ENCODE data around the gene UNC13B. TPM values are rescaled to one million over a fixed set of nuclear protein-coding genes. Genes with fewer than 3 reads are reported as not detected.

Gene UNC13B
- total RNA-seq, 1 experiment from 2014 or later = 48.2 TPM

GRCh38 chr9:35395706-35396101 is 233.9 kb downstream of the UNC13B start:
- Histone ChIP-seq H3K79me2 (ENCODE audit: insufficient read depth, low read length) (no peaks in the 10 kb centered on the region; the same call in 1 of the 2 replicates), H3K14ac (ENCODE audit: insufficient read depth, low read length) (no peak overlapping the region), H3K4me1 (ENCODE audit: insufficient read depth, low read length) (no peaks in the 10 kb centered on the region), H4K5ac (ENCODE audit: insufficient read length, low read depth, low read length) (no peak overlapping the region), H4K8ac (replicated peaks; ENCODE audit: insufficient read length, low read depth, low read length) (no peak overlapping the region), H4K91ac (ENCODE audit: insufficient read length, low read depth, low read length) (no peak overlapping the region), H3K79me1 (ENCODE audit: insufficient read depth, low read depth, low read length, poor library complexity, severe bottlenecking) (no peaks in the 10 kb centered on the region), H2BK20ac (ENCODE audit: low read depth, low read length, poor library complexity, severe bottlenecking) (no peak overlapping the region), H2BK12ac (ENCODE audit: insufficient read length, low read depth, low read length) (no peak overlapping the region), H3K23ac (ENCODE audit: insufficient read length, low read depth, low read length) (no peak overlapping the region), H3K9ac (ENCODE audit: extremely low read depth, insufficient read length, low read length) (no peak overlapping the region), H3K9me3 (ENCODE audit: control insufficient read depth, low read depth, low read length) (no peaks in the 10 kb centered on the region), H2BK15ac (ENCODE audit: low read depth, low read length) (no peak overlapping the region), H3T11ph (ENCODE audit: low read length) (no peak overlapping the region), H3K56ac (ENCODE audit: insufficient read length, low read depth, low read length) (no peak overlapping the region), H3K23me2 (ENCODE audit: insufficient read length, low read depth, low read length, poor library complexity, severe bottlenecking) (no peaks in the 10 kb centered on the region), H2BK5ac (ENCODE audit: insufficient read length, low read length) (no peak overlapping the region), H3K27me3 (ENCODE audit: insufficient read depth, low read length) (no peaks in the 10 kb centered on the region), H2AK5ac (ENCODE audit: insufficient read length, low read length) (no peak overlapping the region), H3K27ac (ENCODE audit: insufficient read length, low read depth, low read length) (no peak overlapping the region), H2AFZ (ENCODE audit: low read length) (no peak overlapping the region), H3K4me2 (ENCODE audit: insufficient read depth, insufficient read length, low read length) (no peak overlapping the region), H3K4ac (ENCODE audit: low read depth, low read length) (no peak overlapping the region), H3K18ac (ENCODE audit: insufficient read length, low read depth, low read length) (no peak overlapping the region), H2BK120ac (ENCODE audit: low read depth, low read length, poor library complexity, severe bottlenecking) (no peak overlapping the region), H4K20me1 (ENCODE audit: control insufficient read depth, insufficient read depth, insufficient read length) (no peaks in the 10 kb centered on the region)
- Mint-ChIP-seq H3K36me3 (ENCODE audit: insufficient read depth in 1 of 3, low read depth in 3 of 3) (peaks cover 5 to 49% (median 8%) of the 10 kb centered on the region in 3 experiments; a peak in 5 of 7 replicates), H3K4me3 (no peak overlapping the region), H3K4me1 (no peaks in the 10 kb centered on the region), H3K27ac (no peak overlapping the region; a peak in 1 of 7 replicates), H3K9me3 (no peaks in the 10 kb centered on the region), H3K27me3 (ENCODE audit: low read depth) (no peaks in the 10 kb centered on the region)
- DNase-seq = no peak
- no peak for TF ChIP-seq CTCF (conservative IDR thresholded peaks at IDR 0.05)
- no CpG with 5 or more reads among the region's 1 CpG for WGBS (ENCODE audit: extremely low coverage, insufficient read length, low lambda C conversion rate)
